ENCODE results near the gene ZBTB7C.

- TF ChIP-seq PKNOX1 (IDR thresholded peaks at IDR 0.05) (no peak), BHLHE40 (IDR thresholded peaks at IDR 0.05; ENCODE audit: borderline replicate concordance) (no peak), CTBP1 (IDR thresholded peaks at IDR 0.05; ENCODE audit: borderline replicate concordance) (no peak)
Measured at GRCh38 chr18:47993409-47993808, 415.8 kb downstream of the ZBTB7C start.
